Superior temporal gyrus (tissue), 1 donor: ENCODE data around the gene ATF2.
"Not testable (repeated sequence)": the region's sequence is repeated elsewhere in the genome, so short reads cannot be mapped to it uniquely, and the experiment has no call there.

Experiments used
- DNase-seq: peaks from one replicate; pipeline ENCODE4 v3.0.0-alpha.2; 2016; ENCODE audit errors: extremely low spot score

ATF2 gene

GRCh38 chr2:175166216-175166824 lies 1.7 kb downstream of the ATF2 start:
- no peak for DNase-seq

DNA sequence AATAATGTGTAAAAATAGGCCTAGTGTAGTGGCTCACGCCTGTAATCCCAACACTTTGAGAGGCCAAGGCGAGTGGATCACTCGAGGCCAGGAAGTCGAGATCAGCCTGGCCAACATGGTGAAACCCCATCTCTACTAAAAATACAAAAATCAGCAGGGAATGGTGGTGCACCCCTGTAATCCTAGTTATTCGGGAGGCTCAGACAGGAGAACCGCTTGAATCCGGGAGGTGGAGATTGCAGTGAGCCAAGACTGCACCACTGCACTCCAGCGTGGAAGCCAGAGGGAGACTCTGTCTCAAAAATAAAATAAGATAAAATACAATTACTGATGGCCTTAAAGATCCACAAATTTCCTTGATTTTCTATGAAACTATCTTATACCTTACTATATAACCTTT lies 3.8 kb downstream of the ATF2 start:
- no peak for DNase-seq

DNA sequence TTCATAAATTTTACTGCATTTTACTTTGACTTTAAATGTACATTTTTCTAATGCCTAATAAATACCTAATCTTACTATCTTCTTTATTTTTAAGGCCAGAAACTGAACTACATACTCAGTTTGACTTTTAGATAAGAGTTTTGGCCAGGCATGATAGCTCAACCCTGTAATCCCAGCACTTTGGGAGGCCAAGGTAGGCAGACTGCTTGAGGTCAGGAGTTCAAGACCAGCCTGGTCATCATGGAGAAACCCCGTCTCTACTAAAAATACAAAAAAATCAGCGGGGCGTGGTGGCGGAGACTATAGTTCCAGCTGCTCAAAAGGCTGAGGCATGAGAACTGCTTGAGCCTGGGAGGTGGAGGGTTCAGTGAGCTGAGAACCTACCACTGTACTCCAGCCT lies 9.1 kb downstream of the ATF2 start:
- DNase-seq: no peak

DNA sequence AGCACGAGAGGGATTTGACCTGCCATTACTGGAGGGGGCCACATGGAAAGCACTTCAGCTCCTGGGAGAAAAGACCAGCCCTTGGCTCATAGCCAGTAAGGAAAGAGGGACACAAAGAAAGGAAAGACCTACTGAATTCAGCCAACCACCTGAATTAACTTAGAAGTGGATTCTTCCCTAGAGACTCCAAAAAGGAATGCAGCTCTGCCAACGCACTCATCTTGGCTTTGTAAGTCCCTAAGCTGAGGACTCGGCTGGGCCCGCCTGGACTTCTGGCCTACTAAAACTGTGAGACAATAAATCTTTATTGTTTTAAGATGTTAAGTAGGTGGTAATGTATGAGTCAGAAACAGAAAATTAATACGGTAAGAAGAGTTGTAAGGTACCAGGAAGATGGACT lies 11.5 kb downstream of the ATF2 start:
- no peak for DNase-seq

DNA sequence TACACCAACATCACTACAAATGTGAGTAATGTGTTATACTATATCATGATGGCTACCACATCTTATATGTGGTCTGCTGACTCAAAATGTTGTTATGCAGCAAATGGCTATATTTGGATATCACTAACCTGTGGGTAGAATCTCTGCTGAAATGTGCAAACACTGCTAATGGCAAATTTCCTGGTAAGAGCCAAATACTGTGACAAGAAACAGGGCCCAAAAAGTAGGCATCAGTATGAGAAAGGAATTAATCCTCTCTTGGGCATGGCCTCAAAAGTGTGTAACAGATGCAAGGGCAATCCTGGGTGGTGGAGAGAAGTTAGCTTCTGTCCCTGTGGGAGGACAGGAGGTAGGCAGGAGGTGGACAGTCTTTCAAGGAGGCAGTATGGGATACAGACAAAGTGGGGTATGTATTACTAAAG lies 13.3 kb downstream of the ATF2 start:
- DNase-seq: no peak

GRCh38 chr2:175152242-175152641 lies 15.8 kb downstream of the ATF2 start:
- DNase-seq: no peak

GRCh38 chr2:175151791-175152190 lies 16.2 kb downstream of the ATF2 start:
- no peak for DNase-seq

DNA sequence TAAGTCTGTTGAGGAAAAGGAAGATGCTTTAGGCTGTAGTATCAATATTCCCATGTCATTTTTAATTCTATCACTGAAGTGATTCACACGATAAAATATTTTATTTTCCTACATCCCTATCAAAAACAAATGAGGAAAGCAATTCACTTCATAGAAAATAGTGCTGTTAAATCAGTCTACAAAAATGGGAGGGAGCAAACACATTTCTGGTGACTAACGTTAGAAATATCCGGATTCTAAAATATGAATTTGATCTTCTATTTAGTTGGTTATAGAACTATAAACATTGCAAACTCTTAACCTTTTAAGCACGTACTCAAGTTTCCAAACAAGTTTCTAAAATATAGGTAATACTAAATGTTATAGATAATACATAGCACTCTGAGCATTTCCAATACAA lies 20.8 kb downstream of the ATF2 start:
- DNase-seq: no peak

GRCh38 chr2:175143678-175144077 lies 24.3 kb downstream of the ATF2 start:
- no peak for DNase-seq

DNA sequence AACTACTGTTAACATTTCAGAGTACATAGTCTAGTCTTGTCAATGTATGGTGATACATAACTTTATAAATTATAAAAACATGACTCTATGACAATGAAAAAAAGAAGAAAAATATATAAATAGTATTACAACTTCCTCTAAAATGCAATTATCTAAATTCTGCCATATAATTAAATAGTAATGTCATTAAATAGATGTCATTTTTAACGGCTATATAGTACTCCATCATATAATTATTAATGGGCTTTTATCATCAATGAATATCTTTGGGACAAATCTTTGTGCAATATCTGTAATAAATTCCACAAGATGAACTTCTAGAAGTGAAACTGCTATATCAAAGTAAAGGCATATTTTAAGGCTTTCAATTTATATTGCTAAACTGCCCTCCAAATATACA lies 24.8 kb downstream of the ATF2 start:
- DNase-seq: no peak

DNA sequence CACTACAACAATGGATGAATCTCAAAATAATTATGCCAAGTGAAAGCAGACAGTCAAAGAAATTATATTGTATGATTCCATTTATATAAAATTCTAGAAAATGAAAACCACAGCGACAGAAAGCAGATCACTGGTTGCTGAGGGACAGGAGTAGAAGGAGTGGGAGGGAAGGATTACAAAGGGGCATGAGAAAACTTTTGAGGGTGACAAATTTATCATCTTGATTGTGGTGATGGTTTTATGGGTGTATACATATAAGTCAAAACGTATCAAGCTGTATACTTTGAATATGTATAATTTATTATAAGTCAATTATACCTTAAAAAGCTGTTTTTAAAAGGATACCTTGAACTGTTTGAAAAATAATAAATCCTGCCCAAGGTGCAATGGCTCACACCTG lies 27.7 kb downstream of the ATF2 start:
- DNase-seq: no peak

- DNase-seq: no peak
Measured at GRCh38 chr2:175137793-175138192, 30.2 kb downstream of the ATF2 start.

DNA sequence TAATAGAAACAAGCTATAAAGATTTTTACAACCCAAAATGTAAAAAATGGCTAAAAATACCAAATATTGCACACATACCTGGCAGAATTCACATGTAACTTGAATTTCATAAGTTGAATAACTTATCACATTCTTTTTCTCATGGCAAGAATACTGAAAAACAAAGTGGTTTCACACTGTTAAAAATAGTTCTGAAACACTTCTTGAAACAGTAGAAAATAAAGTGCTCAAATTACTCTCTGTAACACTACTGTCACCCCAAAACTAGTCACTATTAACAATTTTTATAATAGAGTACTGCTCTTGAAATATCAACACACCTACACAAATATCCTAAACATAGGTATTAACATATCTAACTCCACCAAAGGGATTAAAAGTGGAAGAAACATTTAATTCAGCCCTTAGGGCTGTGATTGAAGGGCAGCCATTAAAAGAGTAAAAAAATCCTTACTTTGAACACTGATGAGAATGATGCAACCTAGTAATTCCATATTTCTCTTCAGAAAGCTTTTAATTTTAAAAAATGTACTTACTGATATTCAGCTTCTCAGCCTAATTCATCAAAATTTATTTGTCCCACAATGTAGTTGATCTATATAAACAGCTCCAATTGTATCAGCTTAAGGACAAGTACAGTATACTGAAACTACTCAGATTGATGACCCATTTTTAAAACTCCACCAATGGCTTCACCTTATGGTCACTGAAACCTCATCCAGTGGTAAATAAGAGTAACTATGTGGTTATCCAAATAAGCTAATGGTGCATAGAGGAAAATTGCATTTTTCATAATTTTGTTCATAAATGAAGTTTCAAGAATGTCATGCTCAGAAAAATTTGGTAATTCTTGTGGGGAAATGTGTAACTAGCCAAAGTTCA lies 31.4 kb downstream of the ATF2 start:
- DNase-seq: no peak

DNA sequence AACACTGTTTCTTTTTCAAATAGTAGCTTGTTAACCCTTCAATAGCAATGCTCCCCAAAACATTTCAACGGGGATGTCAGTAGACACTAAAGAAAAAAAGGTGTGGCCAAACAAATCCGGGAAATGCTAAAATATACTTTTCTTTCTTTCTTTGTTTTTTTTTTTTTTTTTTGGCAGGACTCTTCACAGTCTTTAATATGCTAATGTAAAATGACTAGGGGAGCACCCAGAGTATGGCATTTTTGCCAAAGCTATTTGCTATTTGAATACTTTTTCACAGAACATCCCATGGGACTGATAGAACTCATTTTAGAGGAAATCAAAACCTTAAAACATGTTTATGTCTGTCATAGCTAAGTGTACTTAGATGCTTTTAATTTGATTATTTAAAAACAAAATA lies 32.1 kb downstream of the ATF2 start:
- no peak for DNase-seq

DNA sequence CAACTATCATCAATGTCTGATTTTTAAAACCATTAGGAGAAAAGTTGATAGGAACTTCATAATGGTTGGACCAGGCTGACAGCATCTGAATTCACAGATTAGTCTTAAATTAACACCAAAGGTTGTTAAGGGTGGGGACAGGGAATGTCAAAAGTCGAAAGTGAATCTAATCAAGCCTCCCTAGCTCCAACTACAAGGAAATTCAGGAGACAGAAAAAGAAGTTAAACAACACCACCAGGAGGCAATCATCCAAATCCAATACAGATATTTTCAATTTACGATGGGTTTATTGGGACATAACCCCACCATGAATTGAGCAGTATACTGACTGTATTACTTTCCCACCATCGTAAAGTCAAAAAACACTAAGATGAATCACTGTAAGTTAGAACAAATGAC lies 32.8 kb downstream of the ATF2 start:
- DNase-seq: no peak

DNA sequence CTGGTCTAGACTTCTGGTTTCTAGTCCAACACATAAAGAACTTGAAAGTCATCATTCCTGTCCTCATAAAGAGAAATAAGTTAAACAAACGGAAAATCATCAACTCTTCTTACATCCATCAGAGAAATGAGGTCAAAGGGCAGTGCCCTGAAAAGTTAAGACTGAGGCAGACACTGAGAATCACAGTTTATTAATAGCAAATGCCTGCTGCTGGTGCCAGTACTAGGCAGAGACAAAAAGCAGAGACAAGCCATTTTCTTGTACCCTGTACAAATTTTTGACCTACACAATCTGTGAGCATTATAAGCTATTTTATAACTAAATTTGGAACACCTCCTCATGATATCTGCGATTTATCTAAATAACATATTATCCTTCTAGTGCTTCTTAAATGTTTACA lies 36.8 kb downstream of the ATF2 start:
- no peak for DNase-seq

DNA sequence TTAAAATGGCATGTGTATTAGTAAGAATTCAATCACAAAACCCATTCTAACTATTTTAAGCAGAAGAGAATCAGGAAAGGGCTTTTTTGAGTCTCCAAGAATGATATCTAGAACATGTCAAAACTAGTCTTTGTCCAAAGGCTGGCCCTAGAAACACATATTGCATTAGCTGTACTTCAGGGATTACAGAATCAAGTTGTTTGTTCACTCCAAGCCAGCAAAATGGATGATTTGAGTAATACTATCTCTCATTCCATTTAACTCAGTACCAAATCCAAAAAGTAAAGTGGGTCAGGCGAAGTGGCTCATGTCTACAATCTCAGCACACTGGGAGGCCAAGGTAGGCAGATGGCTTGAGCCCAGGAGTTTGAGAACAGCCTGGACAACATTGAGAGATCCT lies 41.3 kb downstream of the ATF2 start:
- DNase-seq: no peak

DNA sequence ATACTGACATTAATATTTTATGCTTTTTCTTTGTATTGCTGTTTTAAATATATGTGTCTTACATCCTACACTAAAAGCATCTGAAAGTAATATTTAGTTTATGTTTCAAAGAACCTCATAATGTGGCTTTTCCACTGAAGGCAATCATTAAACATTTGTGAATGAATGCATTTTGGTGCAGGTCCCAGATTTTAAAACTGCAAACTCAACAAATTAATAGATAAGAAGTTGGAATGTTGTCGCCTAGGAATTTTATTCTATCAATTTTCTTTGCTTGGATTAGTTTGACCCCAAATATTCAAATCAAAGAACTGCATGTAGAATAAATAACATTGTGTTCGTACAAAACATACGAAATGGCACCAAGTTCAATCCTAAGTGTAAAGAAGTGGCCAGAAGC lies 44.7 kb downstream of the ATF2 start:
- DNase-seq: no peak

DNA sequence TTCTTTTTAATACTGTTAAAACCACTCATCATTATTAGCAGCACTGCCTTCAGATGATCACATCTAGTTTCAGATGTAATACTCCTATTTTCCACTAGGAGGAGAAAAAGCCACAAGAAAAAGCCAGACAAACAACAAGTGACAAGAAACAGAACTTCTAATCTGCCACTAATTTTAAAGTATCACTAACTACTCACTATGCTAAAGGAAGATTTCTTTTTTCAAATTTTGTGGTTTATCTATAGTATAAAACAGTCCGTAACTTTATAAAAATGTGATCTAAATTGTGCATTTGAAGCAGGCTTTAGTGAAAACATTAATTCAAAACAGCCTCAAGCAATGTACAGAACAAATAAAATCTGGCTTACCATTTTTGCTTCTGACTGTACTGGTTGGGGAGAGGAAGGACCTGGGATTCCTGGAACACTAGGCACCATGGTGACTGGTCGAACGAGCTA lies 56.8 kb downstream of the ATF2 start:
- peak; percentile 79 for DNase-seq

DNA sequence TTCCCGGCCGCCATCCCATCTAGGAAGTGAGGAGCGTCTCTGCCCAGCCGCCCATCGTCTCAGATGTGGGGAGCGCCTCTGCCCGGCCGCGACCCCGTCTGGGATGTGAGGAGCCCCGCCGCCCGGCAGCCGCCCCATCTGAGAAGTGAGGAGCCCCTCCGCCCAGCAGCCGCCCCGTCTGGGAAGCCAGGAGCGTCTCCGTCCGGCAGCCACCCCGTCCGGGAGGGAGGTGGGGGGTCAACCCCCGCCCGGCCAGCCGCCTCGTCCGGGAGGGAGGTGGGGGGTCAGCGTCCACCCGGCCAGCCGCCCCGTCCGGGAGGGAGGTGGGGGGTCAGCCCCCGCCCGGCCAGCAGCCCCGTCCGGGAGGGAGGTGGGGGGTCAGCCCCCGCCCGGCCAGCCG lies 59.9 kb downstream of the ATF2 start:
- DNase-seq: not testable (repeated sequence)

GRCh38 chr2:175107146-175107545 lies 60.9 kb downstream of the ATF2 start:
- DNase-seq: no peak

DNA sequence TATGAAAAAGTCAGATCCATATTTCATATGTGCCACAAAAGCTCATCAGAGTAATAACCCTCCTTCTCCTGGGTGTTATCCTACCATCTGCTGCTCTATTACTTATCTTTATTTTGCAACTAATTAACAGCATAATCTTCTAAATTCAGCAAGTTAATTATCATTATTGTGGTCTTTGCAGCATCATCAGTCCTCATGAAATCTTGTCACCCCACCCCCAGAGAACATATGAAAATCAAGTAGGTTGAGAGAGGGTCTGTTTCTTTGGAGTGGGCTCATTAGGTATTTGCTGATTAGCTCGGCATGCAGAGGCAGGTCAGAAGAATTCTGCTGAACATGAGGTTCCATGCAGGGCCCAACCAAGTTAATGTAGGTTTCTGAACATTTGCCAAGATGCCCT lies 64.8 kb downstream of the ATF2 start:
- DNase-seq: no peak

DNA sequence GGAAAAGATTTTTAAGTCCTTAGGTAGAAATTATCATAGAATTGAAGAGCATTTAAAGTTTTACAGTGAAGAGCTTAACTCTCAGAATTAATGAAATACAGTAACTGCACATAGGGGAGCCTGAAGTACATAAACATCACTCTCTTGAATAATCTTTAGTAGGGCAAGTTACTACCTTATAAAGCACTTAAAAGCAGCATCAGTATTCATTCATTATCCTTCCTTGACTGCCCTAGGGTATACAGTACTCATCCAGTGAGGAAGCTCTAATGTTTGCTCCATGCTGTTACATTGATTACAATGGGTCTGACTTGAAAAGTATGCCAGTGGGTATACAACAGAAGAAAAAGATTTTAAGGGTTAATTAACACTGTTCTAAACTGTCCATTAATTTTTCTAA lies 66.5 kb downstream of the ATF2 start:
- no peak for DNase-seq
